Astrocyte (in vitro differentiated cells and primary cell): ENCODE measurements around the gene TWNK. TPM values are rescaled to one million over a fixed set of nuclear protein-coding genes. Genes with fewer than 3 reads are reported as not detected.

Source experiments
- DNase-seq: peaks from one replicate; pipeline ENCODE4 v3.0.0-alpha.2; 2010; ENCODE audit warnings: low read depth
- FAIRE-seq: peaks from 2 replicates; lab custom pipeline; 2011; peaks lifted over from hg19 to GRCh38; lab: Jason Lieb, UNC
- H2AFZ ChIP-seq: 2 replicates; pipeline ENCODE4 v1.6.0; 2012; ENCODE audit warnings: low read depth, low read length, inconsistent platforms
- H3K27ac ChIP-seq: 2 replicates; pipeline ENCODE4 v1.5.1; 2011; ENCODE audit warnings: low read depth, low read length, inconsistent platforms
- H3K27me3 ChIP-seq: 2 replicates; pipeline ENCODE4 v1.6.0; 2011; ENCODE audit warnings: low read length, inconsistent platforms; ENCODE audit not compliant: insufficient read depth
- H3K36me3 ChIP-seq: 2 replicates; pipeline ENCODE4 v1.5.1; 2011; ENCODE audit warnings: low read length, inconsistent platforms; ENCODE audit not compliant: insufficient read depth
- H3K4me1 ChIP-seq: 2 replicates; pipeline ENCODE4 v1.5.1; 2011; ENCODE audit warnings: low read length, inconsistent platforms; ENCODE audit not compliant: insufficient read depth
- H3K4me2 ChIP-seq: 2 replicates; pipeline ENCODE4 v1.6.0; 2012; ENCODE audit warnings: low read length, inconsistent platforms
- H3K4me3 ChIP-seq: 2 replicates; pipeline ENCODE4 v1.5.1; 2011; ENCODE audit warnings: low read depth, mild to moderate bottlenecking, low read length, inconsistent platforms; ENCODE audit not compliant: insufficient read depth
- H3K79me2 ChIP-seq: 2 replicates; pipeline ENCODE4 v1.6.0; 2012; ENCODE audit warnings: mild to moderate bottlenecking, low read length, inconsistent platforms; ENCODE audit not compliant: insufficient read depth
- H3K9ac ChIP-seq: 2 replicates; pipeline ENCODE4 v1.6.0; 2012; ENCODE audit warnings: mild to moderate bottlenecking, low read length, inconsistent platforms
- H3K9me3 ChIP-seq: 2 replicates; pipeline ENCODE4 v1.5.1; 2012; ENCODE audit warnings: low read depth, mild to moderate bottlenecking, low read length, inconsistent platforms; ENCODE audit not compliant: insufficient read depth
- H4K20me1 ChIP-seq: 2 replicates; pipeline ENCODE4 v1.6.0; 2012; ENCODE audit warnings: low read length, inconsistent platforms; ENCODE audit not compliant: insufficient read depth
- H3K27ac Mint-ChIP-seq: one replicate; pipeline ENCODE4 v1.8.0; 2021; ENCODE audit warnings: mild to moderate bottlenecking, mixed read lengths; ENCODE audit not compliant: unreplicated experiment
- H3K27me3 Mint-ChIP-seq: one replicate; pipeline ENCODE4 v1.8.0; 2021; ENCODE audit warnings: low read depth, mixed read lengths; ENCODE audit not compliant: unreplicated experiment
- H3K36me3 Mint-ChIP-seq: one replicate; pipeline ENCODE4 v1.8.0; 2021; ENCODE audit warnings: low read depth, mixed read lengths; ENCODE audit not compliant: unreplicated experiment
- H3K4me1 Mint-ChIP-seq: one replicate; pipeline ENCODE4 v1.8.0; 2021; ENCODE audit warnings: low read depth, mixed read lengths; ENCODE audit not compliant: unreplicated experiment
- H3K4me3 Mint-ChIP-seq: one replicate; pipeline ENCODE4 v1.8.0; 2021; ENCODE audit warnings: mild to moderate bottlenecking, moderate library complexity, mixed read lengths; ENCODE audit not compliant: unreplicated experiment
- H3K9me3 Mint-ChIP-seq: one replicate; pipeline ENCODE4 v1.8.0; 2021; ENCODE audit warnings: mild to moderate bottlenecking, mixed read lengths; ENCODE audit not compliant: unreplicated experiment
- CTCF ChIP-seq: IDR thresholded peaks from 2 replicates; pipeline ENCODE4 v1.5.1; 2011; ENCODE audit warnings: low read depth, mild to moderate bottlenecking, inconsistent platforms, low read length, moderate library complexity; ENCODE audit not compliant: insufficient read depth
- EZH2 ChIP-seq: IDR thresholded peaks from 2 replicates; pipeline ENCODE4 v1.6.1; 2012; ENCODE audit warnings: mild to moderate bottlenecking, low read length, inconsistent platforms; ENCODE audit not compliant: insufficient read depth
- total RNA-seq: library from RNA; stranded (reverse); gene quantifications from 2 replicates; pipeline ENCODE4 v1.2.1, GENCODE V29; 2021

The TWNK gene
- total RNA-seq, 1 donor from 2014 or later: 12.9 TPM

GRCh38 chr10:100981178-100981772 lies 6.1 kb upstream of the TWNK start:
- FAIRE-seq (no peak), DNase-seq (no peak)
- Histone ChIP-seq H3K4me2 (no peak overlapping the region), H3K4me1 (peaks cover 4% of the 10 kb centered on the region), H3K27me3 (no peaks in the 10 kb centered on the region), H3K9ac (no peak overlapping the region), H3K4me3 (no peak overlapping the region), H3K79me2 (peaks cover 5% of the 10 kb centered on the region), H2AFZ (no peak overlapping the region), H3K36me3 (peaks cover 4% of the 10 kb centered on the region), H3K27ac (no peak overlapping the region), H4K20me1 (peaks cover 13% of the 10 kb centered on the region), H3K9me3 (no peaks in the 10 kb centered on the region)
- Mint-ChIP-seq H3K36me3 (peaks cover 20% of the 10 kb centered on the region), H3K4me1 (peaks cover 2% of the 10 kb centered on the region), H3K27me3 (no peaks in the 10 kb centered on the region), H3K27ac (no peak overlapping the region), H3K4me3 (no peak overlapping the region), H3K9me3 (no peaks in the 10 kb centered on the region)
- TF ChIP-seq CTCF: no peak
- TF ChIP-seq EZH2: no peak

DNA sequence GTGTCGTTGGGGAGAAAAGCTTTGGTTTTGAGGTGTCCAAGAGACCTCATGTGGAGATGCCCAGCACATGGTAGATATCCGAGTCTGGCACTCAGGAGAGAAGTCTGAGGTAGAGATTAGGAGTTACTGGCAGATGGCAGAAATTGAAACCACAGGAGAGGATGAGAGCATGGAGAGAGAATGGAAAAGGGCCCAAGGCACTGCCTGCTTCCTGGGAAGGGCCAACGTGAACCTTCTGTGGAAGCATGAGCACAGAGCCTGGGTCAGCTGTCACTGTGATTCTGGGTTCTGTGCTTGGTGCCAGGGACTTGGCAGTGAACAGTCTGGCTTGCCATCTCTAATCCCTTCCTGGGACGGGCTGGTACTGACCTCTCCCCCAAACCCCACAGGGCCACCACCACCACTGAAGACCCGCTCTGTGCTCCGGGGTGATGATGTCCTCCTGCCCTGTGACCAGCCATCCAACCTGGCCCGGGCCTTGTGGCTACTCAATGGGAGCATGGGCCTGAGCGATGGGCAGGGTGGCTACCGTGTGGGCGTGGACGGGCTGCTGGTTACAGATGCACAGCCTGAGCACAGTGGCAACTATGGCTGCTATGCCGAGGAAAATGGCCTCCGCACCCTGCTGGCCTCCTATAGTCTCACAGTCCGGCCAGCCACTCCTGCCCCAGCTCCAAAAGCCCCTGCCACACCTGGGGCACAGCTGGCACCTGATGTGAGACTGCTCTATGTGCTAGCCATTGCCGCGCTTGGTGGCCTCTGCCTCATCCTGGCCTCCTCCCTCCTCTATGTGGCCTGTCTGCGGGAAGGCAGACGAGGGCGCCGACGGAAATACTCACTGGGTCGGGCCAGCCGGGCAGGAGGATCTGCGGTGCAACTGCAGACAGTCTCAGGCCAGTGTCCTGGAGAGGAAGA lies 4.2 kb upstream of the TWNK start:
- Histone ChIP-seq H3K36me3 (peaks cover 4% of the 10 kb centered on the region), H3K4me1 (peaks cover 17% of the 10 kb centered on the region), H3K4me2 (no peak overlapping the region), H3K27ac (no peak overlapping the region), H3K79me2 (peaks cover 24% of the 10 kb centered on the region), H2AFZ (no peak overlapping the region), H3K9me3 (no peaks in the 10 kb centered on the region), H3K27me3 (no peaks in the 10 kb centered on the region), H4K20me1 (peaks cover 24% of the 10 kb centered on the region), H3K9ac (no peak overlapping the region), H3K4me3 (no peak overlapping the region)
- peaks cover 21% of the 10 kb centered on the region for H3K36me3 Mint-ChIP-seq
- peaks cover 10% of the 10 kb centered on the region for H3K4me1 Mint-ChIP-seq
- no peak for TF ChIP-seq EZH2
- no peak for TF ChIP-seq CTCF
- peaks cover 3% of the 10 kb centered on the region for H3K9me3 Mint-ChIP-seq
- no peaks in the 10 kb centered on the region for H3K27me3 Mint-ChIP-seq
- DNase-seq (no peak), FAIRE-seq (no peak)
- no peak overlapping the region for H3K27ac Mint-ChIP-seq
- H3K4me3 Mint-ChIP-seq: no peak overlapping the region
